NCI-H2081 treated with DMSO at 0.1 percent for 48 hours (cell line): Measurements from ENCODE around the gene FAM131C.
"Not testable (repeated sequence)": the region's sequence is repeated elsewhere in the genome, so short reads cannot be mapped to it uniquely, and the experiment has no call there.

Experiments used
- DNase-seq: peaks from one replicate; lab custom pipeline; 2025; lab: John Stamatoyannopoulos, UW

The FAM131C gene

DNA sequence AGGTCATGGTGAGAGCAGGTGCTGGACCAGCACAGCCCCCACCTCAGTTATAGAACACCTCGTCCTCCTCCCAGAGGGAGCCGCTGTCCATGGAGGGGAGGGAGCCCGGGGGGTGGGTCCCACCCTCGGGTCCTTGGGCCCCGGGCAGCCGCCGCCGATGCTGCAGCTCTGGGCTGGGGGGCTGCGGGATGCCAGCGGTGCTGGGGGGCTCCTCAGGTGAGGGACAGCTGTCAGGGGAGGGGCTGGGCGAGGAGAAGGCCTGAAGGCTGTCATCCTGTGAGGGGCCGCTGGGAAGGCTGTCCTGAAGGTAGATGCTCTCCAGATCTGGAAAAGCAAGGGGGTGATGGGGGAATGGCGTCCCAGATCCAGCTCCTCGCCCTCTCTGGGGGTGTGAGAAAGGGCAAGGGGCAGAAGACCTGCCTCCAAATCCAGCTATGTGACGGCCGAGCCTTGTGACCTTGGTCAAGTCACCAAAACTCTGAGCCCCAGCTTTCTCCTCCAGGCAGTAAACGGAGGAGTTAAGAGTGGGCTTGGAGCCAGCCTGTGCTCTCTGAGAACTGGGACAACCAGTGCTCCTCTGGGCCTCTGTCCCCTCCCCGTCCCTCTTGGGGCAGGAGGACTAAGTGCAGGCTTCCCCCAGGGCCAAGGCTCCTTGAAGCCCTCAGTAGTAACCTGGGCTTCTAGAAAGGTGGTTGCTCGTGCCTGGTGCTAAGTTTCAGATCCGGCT lies 14.9 kb downstream of the FAM131C start:
- DNase-seq = not testable (repeated sequence)

GRCh38 chr1:16057314-16057915 lies 16.0 kb downstream of the FAM131C start:
- not testable (repeated sequence) for DNase-seq

DNA sequence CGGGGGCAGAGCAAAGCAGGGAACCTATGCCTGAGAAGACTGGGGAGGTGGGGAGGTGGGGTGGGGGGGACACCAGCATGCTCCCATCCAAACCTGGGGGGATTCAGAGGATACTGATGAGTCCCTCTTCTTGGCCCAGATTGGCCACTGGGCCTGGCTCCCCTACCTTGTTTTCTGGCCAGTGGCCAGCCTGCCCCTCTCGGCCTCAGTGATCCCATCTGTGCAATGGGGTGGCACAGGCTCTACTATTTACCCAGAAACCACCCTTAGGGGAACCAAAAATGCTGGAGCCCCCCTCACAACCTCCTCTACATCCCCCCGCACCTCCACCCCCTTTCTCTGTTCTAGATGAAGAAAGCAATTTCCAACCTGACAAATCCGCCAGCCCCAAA lies 16.9 kb downstream of the FAM131C start:
- DNase-seq = not testable (repeated sequence)

DNA sequence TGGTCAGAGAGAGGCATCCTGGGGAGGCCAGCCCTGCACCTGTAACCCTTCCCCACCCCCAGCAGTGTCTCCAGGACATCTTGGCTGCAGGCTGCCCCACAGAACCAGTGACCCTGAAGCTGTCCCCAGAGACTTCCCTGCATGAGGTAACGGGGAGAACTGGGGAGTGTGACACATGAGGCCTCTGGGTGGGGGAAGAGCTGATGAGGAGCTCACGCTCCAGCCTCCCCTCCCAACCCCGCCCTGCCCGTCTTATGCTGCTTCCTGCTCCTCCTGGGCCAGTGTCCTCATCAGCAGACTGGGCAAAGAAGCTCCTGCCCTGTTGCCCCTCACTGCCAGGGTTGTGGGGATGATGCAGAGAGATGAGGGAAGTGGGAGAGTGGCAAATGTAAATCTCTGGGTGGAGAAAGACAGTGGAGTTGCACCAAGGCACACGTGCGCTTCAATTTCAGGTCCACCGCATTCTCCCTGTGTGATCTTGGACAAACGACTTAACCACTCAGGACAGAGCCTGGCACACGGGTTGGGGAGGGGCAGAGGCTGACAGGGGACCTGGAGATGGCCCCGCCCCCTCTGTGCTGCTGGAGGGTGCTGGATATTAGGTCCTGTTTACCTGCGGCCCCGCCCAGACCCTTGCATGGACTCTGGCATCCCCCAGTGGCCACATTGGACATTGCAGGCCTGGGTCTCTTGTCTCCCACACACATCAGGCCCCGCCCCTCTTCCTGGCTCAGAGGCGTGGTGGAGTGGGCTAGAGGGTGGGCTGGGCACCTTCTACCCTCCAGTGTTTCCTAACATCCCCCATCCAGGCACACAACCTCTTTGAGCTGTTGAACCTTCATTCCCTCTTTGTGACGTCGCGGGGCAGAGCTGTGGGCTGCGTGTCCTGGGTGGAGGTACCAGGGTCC lies 17.6 kb downstream of the FAM131C start:
- DNase-seq = peak; percentile 44

DNA sequence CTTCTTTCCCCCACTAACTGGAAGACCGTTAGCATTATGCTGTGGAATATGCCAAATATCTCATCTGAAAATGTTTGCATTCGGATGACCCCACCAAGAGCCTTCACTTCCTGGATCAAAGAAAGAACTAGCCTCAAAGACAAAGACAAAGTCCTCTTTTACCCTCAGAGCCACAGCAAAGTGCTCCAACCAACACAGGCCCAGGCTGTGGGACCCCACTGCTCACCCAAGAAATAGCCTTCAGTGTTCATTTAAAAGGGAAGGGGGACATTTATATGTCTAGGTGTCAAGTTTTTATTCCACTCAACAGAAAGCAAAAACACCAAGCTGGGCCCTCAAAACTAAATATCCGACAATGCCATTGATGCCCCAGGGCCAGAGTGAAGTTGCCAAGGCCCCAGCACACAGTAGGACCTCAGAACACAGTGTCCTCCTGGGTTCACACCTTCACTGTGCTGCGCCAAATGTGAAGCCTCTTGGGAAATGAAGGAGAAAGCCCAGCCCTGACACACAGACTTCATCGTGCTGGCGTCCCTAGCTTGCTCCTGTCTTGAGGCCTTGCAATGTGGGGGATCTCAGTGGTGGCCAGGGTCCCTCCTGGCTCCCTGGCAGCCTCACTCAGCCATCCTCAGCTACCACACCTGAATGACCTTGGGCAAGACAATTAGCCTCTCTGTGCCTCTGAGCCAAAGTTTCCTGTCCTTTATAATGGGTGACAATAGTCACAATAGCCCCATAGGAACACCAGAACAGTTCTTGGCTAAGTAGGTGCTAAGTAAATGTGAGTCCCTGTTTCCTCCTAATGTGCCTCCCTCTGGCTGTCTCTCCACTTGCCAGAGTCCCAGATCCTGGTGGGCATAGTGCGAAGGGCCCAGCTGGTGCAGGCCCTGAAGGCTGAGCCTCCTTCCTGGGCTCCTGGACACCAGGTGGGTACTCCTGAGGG lies 18.6 kb downstream of the FAM131C start:
- DNase-seq = no peak

GRCh38 chr1:16053781-16054502 lies 19.5 kb downstream of the FAM131C start:
- DNase-seq = no peak

- DNase-seq = not testable (repeated sequence)
Observed at GRCh38 chr1:16051949-16052348, 21.5 kb downstream of the FAM131C start.

- no peak for DNase-seq
Observed at GRCh38 chr1:16051039-16051438, 22.4 kb downstream of the FAM131C start.

DNA sequence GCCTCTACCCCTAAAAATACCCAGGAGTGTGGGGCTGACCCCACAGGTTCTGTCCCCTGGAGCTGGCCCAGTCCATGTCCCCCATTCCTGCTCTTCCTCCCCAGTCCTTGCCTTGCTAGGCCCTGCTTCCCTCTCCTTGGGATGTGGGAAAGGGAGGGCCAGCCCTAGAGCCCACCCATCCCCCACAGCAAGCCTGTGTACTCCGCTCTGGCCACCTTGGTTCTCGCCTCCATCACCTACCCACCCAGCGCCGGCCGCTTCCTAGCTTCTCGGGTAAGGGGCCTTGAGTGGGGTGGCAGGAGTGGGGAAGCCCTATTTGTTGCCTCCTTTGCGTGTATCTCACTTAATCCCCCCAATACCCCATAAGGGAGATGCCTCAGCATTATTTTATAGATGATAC lies 23.1 kb downstream of the FAM131C start:
- DNase-seq = no peak

DNA sequence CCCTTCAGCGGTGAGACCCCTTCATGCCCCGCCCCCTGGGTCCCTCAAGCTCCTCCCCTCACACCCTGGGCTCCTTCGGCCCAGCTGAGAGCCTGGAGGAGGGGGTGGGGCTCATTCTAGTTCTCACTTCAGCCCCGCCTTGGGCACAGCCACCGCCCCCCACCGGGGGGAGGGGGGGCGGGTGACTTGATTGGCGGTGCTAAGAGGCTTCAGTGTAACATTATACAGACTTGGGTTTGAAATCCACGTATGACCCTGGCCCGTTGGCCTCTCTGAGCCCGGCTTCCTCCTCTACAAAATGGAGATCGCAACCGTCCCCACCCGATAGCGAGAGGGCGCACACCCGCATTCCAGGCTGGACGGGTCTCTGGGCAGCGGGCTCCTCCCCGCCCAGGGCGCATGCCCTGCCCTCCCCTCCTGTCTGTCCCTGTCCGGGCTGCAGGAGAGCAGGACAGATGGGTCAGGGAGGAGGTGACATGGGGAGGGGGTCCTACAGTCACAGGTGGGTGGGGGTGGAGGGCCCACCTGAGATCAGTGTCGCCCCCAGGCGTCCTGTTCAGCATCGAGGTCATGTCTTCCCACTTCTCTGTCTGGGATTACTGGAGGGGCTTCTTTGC lies 24.8 kb downstream of the FAM131C start:
- no peak for DNase-seq

DNA sequence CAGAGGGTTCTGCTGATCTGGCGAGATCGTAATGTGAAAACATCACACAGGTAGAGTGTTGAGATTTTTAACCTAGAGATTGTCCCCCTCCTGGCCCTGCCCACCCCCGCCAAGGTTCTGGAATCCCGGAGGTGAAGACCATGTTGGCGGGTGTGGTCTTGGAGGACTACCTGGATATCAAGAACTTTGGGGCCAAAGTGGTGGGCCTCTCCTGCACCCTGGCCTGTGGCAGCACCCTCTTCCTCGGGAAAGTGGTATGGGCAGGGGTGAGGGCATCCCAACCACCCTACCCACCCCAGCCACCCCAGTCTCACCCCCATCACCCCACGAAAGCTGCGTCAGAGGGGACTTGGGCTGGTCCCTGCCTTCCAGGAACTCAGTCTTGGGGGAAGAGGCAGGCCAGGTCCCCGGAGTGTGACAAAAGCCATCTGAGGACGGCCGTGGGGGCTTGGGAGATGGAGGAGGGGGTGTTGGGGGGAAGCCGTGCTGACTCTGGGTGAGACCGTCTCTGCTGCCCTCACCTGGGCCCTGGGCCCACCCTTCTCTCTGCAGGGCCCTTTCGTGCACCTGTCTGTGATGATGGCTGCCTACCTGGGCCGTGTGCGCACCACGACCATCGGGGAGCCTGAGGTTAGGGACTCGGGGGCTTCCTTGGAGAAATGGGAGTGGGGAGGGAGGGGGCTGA lies 25.5 kb downstream of the FAM131C start:
- no peak for DNase-seq

DNA sequence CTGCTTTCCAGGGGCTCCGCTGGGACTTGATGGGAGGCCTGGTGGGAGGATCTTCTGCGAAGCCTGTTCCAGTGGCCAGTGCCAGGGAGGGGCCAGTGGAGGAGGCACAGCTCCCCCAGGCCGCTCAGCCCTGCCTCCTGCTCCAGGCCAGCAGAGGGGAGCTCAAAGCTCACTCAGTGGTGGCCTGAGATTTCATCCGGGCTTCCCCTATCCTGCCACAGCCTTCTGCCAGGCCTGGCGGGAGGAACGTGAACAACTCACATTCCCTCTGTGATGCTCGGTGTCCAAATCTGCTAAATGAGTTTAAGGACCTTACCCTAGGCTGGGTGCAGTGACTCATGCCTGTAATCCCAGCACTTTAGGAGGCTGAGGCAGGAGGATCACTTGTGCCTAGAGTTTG lies 26.6 kb downstream of the FAM131C start:
- no peak for DNase-seq

DNA sequence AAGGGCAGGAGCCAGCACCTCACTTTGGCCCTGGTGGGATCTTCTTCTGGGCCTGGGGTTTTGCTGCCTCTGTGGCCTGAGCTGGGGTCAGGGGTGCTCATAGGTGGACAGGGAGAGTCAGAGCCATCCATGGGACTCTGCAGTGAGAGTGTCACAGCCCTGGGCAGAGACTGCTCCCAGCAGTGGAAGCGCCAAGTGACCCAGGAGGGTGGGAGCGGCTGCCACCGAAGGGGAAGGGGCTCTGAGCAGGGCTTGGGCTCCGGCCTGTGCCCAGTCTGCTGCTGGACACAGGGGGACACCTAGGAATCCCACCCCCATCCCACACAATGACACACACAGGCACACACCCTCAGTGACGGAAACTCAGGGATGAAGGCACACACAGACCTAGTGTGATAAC lies 29.5 kb downstream of the FAM131C start:
- DNase-seq = no peak

GRCh38 chr1:16043521-16043920 lies 29.9 kb downstream of the FAM131C start, which contains the start of gene CLCNKB:
CLCNKB (plus strand) TSS chr1:16043782; CDS start chr1:16044493, 711 bp downstream.
- DNase-seq = no peak

- DNase-seq = not testable (repeated sequence)
Observed at GRCh38 chr1:16042654-16043053, 30.8 kb downstream of the FAM131C start.

DNA sequence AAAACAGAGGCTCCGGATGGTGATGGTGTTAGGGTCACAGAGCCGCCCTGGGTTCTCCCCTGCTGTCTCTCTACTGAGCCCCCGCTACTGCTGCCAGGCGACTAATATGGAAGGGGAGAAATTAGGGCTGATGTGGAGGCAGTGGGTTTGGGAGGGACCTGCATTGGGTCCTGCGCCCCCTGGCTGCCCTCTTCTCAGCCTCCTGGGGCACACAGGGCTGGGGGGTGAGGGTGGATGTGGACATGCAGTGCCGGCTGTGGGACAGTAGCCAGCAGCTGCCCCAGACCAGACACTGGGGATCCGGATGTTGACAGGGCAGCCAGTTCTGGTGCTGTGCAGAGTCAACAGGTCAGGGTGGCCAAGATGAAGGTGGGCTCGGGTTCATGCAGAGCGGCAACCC lies 31.4 kb downstream of the FAM131C start:
- no peak for DNase-seq

DNA sequence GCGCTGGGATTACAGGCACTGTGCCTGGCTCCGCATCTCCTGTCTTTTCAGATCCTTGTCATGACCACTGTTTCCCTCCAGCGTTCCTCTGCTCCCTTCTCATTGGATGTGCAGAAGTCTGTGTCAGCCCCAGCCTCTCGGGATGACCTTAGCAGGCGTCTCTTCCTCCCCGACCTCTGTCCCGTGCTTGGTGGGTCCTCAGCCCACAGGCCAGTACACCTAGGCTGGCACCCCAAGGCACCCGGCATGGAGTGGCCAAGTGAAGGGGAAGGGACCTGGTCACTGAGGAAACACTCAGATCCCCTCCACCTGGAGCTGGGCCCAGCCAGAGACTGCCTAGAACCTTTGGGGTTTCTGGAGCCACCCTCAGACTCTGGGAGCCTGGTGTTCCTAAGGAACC lies 32.3 kb downstream of the FAM131C start:
- DNase-seq = no peak

- DNase-seq = not testable (repeated sequence)
Observed at GRCh38 chr1:16039871-16040270, 33.6 kb downstream of the FAM131C start.

GRCh38 chr1:16038620-16038912 lies 34.9 kb downstream of the FAM131C start:
- DNase-seq = no peak

- not testable (repeated sequence) for DNase-seq
Observed at GRCh38 chr1:16036461-16036860, 37.0 kb downstream of the FAM131C start.
